OCI-LY7 (cell line): Measurements from ENCODE around the gene PLEK2. TPM values are rescaled to one million over a fixed set of nuclear protein-coding genes. Genes with fewer than 3 reads are reported as not detected.

Experiments
- BruUV-seq: library from RNA; stranded (reverse); fragments of 400-500 nt; replicated peaks from 2 replicates; lab custom pipeline; 2021; lab: Mats Ljungman, UMichigan
- CTCF ChIA-PET: fragments of 300-600 bp; sonication (Branson Sonifier 250); formaldehyde crosslinking; loops from one replicate; lab custom pipeline; 2022; ENCODE audit warnings: antibody characterized with exemption; ENCODE audit not compliant: unreplicated experiment; lab: Charles Lee
- POLR2A ChIA-PET: fragments of 300-600 bp; sonication (Branson Sonifier 250); formaldehyde crosslinking; loops from one replicate; lab custom pipeline; 2022; ENCODE audit warnings: antibody characterized with exemption; lab: Charles Lee
- DNase-seq: peaks from one replicate; pipeline ENCODE4 v3.0.0-alpha.2; 2015; ENCODE audit warnings: low spot score
- H2AFZ ChIP-seq: fragments of 200-600 bp; sonication (generic), shearing (Covaris generic); 2 replicates; pipeline ENCODE4 v1.6.1; 2014; ENCODE audit warnings: mild to moderate bottlenecking, antibody characterized with exemption, low read length, moderate library complexity
- H3K27ac ChIP-seq: fragments of 200-600 bp; sonication (generic); 2 replicates; pipeline ENCODE4 v1.5.1; 2014; ENCODE audit warnings: mixed run types, low read depth, mild to moderate bottlenecking, moderate library complexity, low read length, inconsistent platforms; ENCODE audit not compliant: poor library complexity, severe bottlenecking
- H3K36me3 ChIP-seq: fragments of 200-600 bp; sonication (generic); 2 replicates; pipeline ENCODE4 v1.6.1; 2014; ENCODE audit warnings: mild to moderate bottlenecking, antibody characterized with exemption, low read length, moderate library complexity, mixed read lengths; ENCODE audit not compliant: insufficient read depth
- H3K4me1 ChIP-seq: fragments of 200-600 bp; sonication (generic); 2 replicates; pipeline ENCODE4 v1.5.1; 2014; ENCODE audit warnings: mild to moderate bottlenecking, low read length; ENCODE audit not compliant: insufficient read depth, poor library complexity, severe bottlenecking
- H3K4me2 ChIP-seq: fragments of 200-600 bp; sonication (generic); 2 replicates; pipeline ENCODE4 v1.6.1; 2014; ENCODE audit warnings: mild to moderate bottlenecking, low read length
- H3K4me3 ChIP-seq: fragments of 200-600 bp; sonication (generic); 2 replicates; pipeline ENCODE4 v1.5.1; 2014; ENCODE audit warnings: mild to moderate bottlenecking, low read depth, low read length; ENCODE audit not compliant: poor library complexity, severe bottlenecking
- H3K79me2 ChIP-seq: fragments of 200-600 bp; sonication (generic); 2 replicates; pipeline ENCODE4 v1.6.1; 2016; ENCODE audit warnings: low read depth, mild to moderate bottlenecking, low read length, moderate library complexity, mixed read lengths; ENCODE audit not compliant: insufficient read depth
- H3K9me2 ChIP-seq: fragments of 200-600 bp; sonication (generic); 2 replicates; pipeline ENCODE4 v1.6.1; 2016; ENCODE audit warnings: mild to moderate bottlenecking, low read length, mixed read lengths; ENCODE audit not compliant: insufficient read depth
- H3K9me3 ChIP-seq: fragments of 200-600 bp; sonication (generic); 2 replicates; pipeline ENCODE4 v1.6.1; 2014; ENCODE audit warnings: mild to moderate bottlenecking, mixed run types, low read length, mixed read lengths
- H4K20me1 ChIP-seq: fragments of 200-600 bp; sonication (generic); 2 replicates; pipeline ENCODE4 v1.6.1; 2014; ENCODE audit warnings: mild to moderate bottlenecking, antibody characterized with exemption, low read length, moderate library complexity, mixed read lengths; ENCODE audit not compliant: insufficient read depth
- CTCF ChIP-seq: fragments of 200-600 bp; sonication (generic); conservative IDR thresholded peaks from 2 replicates; pipeline ENCODE4 v1.5.1; 2014; ENCODE audit warnings: mild to moderate bottlenecking, antibody characterized with exemption, low read length, moderate library complexity, mixed read lengths
- EZH2phosphoT487 ChIP-seq: fragments of 200-600 bp; sonication (generic); IDR thresholded peaks from 2 replicates; pipeline ENCODE4 v1.6.1; 2018; ENCODE audit warnings: low read depth, borderline replicate concordance, mild to moderate bottlenecking, mixed run types, antibody characterized with exemption, low read length, moderate library complexity, mixed read lengths
- intact Hi-C: fragments of 100-400 bp; cut with micrococcal nuclease; formaldehyde crosslinking; loops from one replicate; pipeline ENCODE4 v1.10.0; 2022; ENCODE audit not compliant: unreplicated experiment
- total RNA-seq, 2 experiments: library from RNA; depleted of rRNA in 1 of 2; stranded (reverse); fragments of >200 nt in 1 of 2; shearing (Covaris generic) in 1 of 2; gene quantifications; 2 replicates each; pipeline ENCODE4 v1.2.3, GENCODE V29; 2014 to 2022

The PLEK2 gene
- total RNA-seq, 2 experiments from 2014 or later, result not detected

- Histone ChIP-seq H4K20me1 (no peaks in the 10 kb centered on the region), H3K9me3 (no peaks in the 10 kb centered on the region), H3K9me2 (no peaks in the 10 kb centered on the region), H3K4me1 (no peaks in the 10 kb centered on the region), H3K79me2 (no peaks in the 10 kb centered on the region), H2AFZ (no peak overlapping the region), H3K36me3 (no peaks in the 10 kb centered on the region), H3K4me3 (no peak overlapping the region), H3K27ac (no peak overlapping the region), H3K4me2 (no peak overlapping the region)
- TF ChIP-seq CTCF (no peak), EZH2phosphoT487 (no peak)
- CTCF ChIA-PET, result no interaction called here
- no peak for DNase-seq
- intact Hi-C loops, result no loop called here
- no TSS peak for BruUV-seq
- POLR2A ChIA-PET, result interaction anchor here (1.0 kb wide), 1 partner anchor 15 kb away, joined by 3 read pairs; no protein-coding TSS in a partner anchor
Measured at GRCh38 chr14:67432050-67432564, 20.1 kb upstream of the PLEK2 start.

- intact Hi-C loops, result loop anchor here (10.0 kb wide), 1 partner anchor 265 kb away; no protein-coding TSS in a partner anchor
- Histone ChIP-seq H3K4me1 (no peaks in the 10 kb centered on the region), H3K4me2 (no peak overlapping the region), H3K27ac (no peak overlapping the region), H3K9me2 (no peaks in the 10 kb centered on the region), H3K36me3 (no peaks in the 10 kb centered on the region), H3K9me3 (no peaks in the 10 kb centered on the region), H4K20me1 (no peaks in the 10 kb centered on the region), H3K79me2 (no peaks in the 10 kb centered on the region), H2AFZ (no peak overlapping the region), H3K4me3 (no peak overlapping the region)
- CTCF ChIA-PET, result interaction anchor here (1.7 kb wide), 1 partner anchor 142 kb away, joined by 5 read pairs; no protein-coding TSS in a partner anchor
- no peak for TF ChIP-seq CTCF
- no peak for TF ChIP-seq EZH2phosphoT487
- no TSS peak for BruUV-seq
- DNase-seq, result no peak
- POLR2A ChIA-PET, result interaction anchor here (1.1 kb wide), 1 partner anchor 84 kb away, joined by 6 read pairs; no protein-coding TSS in a partner anchor
Measured at GRCh38 chr14:67429510-67430205, 17.7 kb upstream of the PLEK2 start.
